Measurements from ENCODE around the gene MPST.

DNA sequence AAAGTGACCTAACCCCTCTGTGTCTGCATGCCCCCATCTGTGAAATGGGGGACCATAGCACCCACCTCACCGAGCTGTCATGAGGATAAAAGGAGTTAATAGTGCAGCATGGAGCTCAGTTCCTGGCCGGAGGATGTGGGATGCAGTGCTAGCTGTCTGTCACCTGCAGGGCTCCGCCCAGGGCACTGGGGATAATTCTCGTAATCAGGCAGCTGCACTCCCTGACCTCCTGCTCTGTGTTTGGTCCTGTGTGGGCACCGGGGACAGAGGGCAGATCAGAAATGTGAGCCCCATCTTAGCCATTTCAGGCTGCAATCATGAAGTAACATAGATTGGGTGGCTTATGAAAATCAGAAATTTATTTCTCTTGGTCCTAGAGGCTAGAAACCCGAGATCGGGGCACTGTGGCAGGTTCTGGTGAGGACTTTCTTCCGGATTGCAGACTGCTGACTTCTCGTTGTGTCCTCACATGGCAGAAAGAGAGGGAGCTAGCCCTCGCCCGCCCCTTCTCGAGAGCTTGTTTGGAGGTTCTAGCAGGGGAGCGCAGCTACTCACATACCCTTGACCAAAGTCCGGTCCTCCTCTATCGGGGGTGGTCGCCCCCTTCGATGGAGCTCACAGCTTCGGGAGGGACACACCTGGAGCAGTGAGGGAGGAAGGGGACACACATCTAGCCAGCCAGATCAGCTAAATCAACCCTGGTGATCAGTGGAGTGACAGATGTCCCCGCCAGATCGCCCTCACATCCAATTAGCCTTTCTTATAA is 35.2 kb downstream of the MPST start:
- TF ChIP-seq BHLHE40 (IDR thresholded peaks at IDR 0.05; ENCODE audit: borderline replicate concordance), result no peak
- TF ChIP-seq FOXA1 (IDR thresholded peaks at IDR 0.05), result no peak
- TF ChIP-seq NFRKB (IDR thresholded peaks at IDR 0.05), result no peak
- no peak for TF ChIP-seq LEF1 (IDR thresholded peaks at IDR 0.05; ENCODE audit: borderline replicate concordance)
- no peak for TF ChIP-seq SP1 (IDR thresholded peaks at IDR 0.05)
- no peak for TF ChIP-seq FOXM1 (IDR thresholded peaks at IDR 0.05; ENCODE audit: borderline replicate concordance)
- no peak for TF ChIP-seq HDGF (IDR thresholded peaks at IDR 0.05; ENCODE audit: borderline replicate concordance)
- TF ChIP-seq TARDBP (IDR thresholded peaks at IDR 0.05), result no peak
- TF ChIP-seq ZNF384 (IDR thresholded peaks at IDR 0.05), result no peak
- TF ChIP-seq SUZ12 (IDR thresholded peaks at IDR 0.05), result no peak
- TF ChIP-seq, protein P1, sequence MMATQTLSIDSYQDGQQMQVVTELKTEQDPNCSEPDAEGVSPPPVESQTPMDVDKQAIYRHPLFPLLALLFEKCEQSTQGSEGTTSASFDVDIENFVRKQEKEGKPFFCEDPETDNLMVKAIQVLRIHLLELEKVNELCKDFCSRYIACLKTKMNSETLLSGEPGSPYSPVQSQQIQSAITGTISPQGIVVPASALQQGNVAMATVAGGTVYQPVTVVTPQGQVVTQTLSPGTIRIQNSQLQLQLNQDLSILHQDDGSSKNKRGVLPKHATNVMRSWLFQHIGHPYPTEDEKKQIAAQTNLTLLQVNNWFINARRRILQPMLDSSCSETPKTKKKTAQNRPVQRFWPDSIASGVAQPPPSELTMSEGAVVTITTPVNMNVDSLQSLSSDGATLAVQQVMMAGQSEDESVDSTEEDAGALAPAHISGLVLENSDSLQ (IDR thresholded peaks at IDR 0.05), result no peak
